Right lobe of liver (tissue), 6 donors: ENCODE results near the gene MTAP. TPM values are rescaled to one million over a fixed set of nuclear protein-coding genes. Genes with fewer than 3 reads are reported as not detected.

Experiments
- ATAC-seq, 4 donors: fragments of 200-7000 bp; cut with Tn5 transposase; one replicate each; pipeline ENCODE4 v1.9.1; 2020; ENCODE audit warnings: mild to moderate bottlenecking in 4 of 4, moderate library complexity in 4 of 4
- DNase-seq, 3 donors: peaks; one replicate each; pipeline ENCODE4 v3.0.0-alpha.2; 2020
- H3K27ac ChIP-seq, 3 donors: fragments of 200-600 bp; one replicate each; pipeline ENCODE4 v1.8.0; 2022
- H3K27me3 ChIP-seq, 2 donors: fragments of 200-600 bp; one replicate each; pipeline ENCODE4 v1.8.0; 2022
- H3K36me3 ChIP-seq, 4 donors: fragments of 200-600 bp; sonication (generic) in 1 of 4; one replicate each; pipeline versions ENCODE4 v1.5.1 to v1.8.0; 2017 to 2022; ENCODE audit warnings: control low read depth in 1 of 4
- H3K4me1 ChIP-seq, 4 donors: fragments of 200-600 bp; sonication (generic) in 1 of 4; one replicate each; pipeline versions ENCODE4 v1.5.1 to v1.8.0; 2017 to 2022; ENCODE audit warnings: control low read depth in 1 of 4
- H3K4me3 ChIP-seq, 3 donors: fragments of 200-600 bp; one replicate each; pipeline ENCODE4 v1.8.0; 2022
- H3K9me3 ChIP-seq, 4 donors: fragments of 200-600 bp; sonication (generic) in 1 of 4; one replicate each; pipeline versions ENCODE4 v1.5.1 to v1.8.0; 2017 to 2022; ENCODE audit warnings: control low read depth in 1 of 4
- CTCF ChIP-seq, 4 donors: fragments of 200-600 bp in 3 of 4; fragments of 450-650 bp in 1 of 4; IDR thresholded peaks; one replicate each; pipeline versions ENCODE4 v1.5.1 to v1.8.0; 2016 to 2022; ENCODE audit warnings: antibody characterized with exemption in 4 of 4, mild to moderate bottlenecking in 2 of 4
- POLR2A ChIP-seq: fragments of 450-650 bp; IDR thresholded peaks from one replicate; pipeline ENCODE4 v1.6.1; 2017; ENCODE audit warnings: antibody characterized with exemption, mild to moderate bottlenecking
- WGBS: methylation state at CpG from one replicate; pipeline ENCODE4 v1.1.6; 2018; ENCODE audit warnings: low coverage, low lambda C conversion rate; ENCODE audit not compliant: insufficient coverage; ENCODE audit errors: missing lambda C conversion rate; 5-methylcytosine and 5-hydroxymethylcytosine counted together
- intact Hi-C, 2 donors: fragments of 100-400 bp; cut with DNase I; formaldehyde crosslinking; loops; one replicate each; pipeline versions ENCODE4 v1.11.2 to v1.14.1; 2022
- total RNA-seq, 6 experiments: library from RNA; depleted of rRNA in 2 of 6; stranded (reverse); fragments of >200 nt in 2 of 6; fragmentation: NEBNext Ultra II Directional in 3 of 6; extraction: Animal tissue kit (Norgen Biotek cat#: 25700) in 3 of 6; gene quantifications; one replicate each; pipeline versions ENCODE4 v1.1.0 to v1.2.4, GENCODE V29; 2016 to 2023
- donor health status: DM: no; HTN: yes; CAD: no.
- donor health status: DM: no; HTN: no; CAD: no.
- donor health status: DM: no; HTN: no; CAD: no.
- donor health status: DM: no; HTN: yes; CAD: no.
- donor health status: DM: no; HTN: yes; CAD: no.

Gene MTAP
- total RNA-seq, 6 experiments from 2014 or later, result 18.1 to 23.7 (median 20.5) TPM

GRCh38 chr9:21935631-21936030 is 133.2 kb downstream of the MTAP start:
- 56% methylated on average over 1 of the region's 1 CpG for WGBS
- intact Hi-C loops, result no loop called here
- Histone ChIP-seq H3K4me3 (no peak overlapping the region), H3K9me3 (no peaks in the 10 kb centered on the region), H3K27ac (no peak overlapping the region), H3K36me3 (no peaks in the 10 kb centered on the region), H3K27me3 (no peaks in the 10 kb centered on the region), H3K4me1 (no peaks in the 10 kb centered on the region)
- no peak for TF ChIP-seq CTCF (IDR thresholded peaks at IDR 0.05)
- no peak for TF ChIP-seq POLR2A
- DNase-seq, result no peak
- ATAC-seq, result no peak

- Histone ChIP-seq H3K9me3 (no peaks in the 10 kb centered on the region), H3K4me1 (no peaks in the 10 kb centered on the region), H3K27me3 (no peaks in the 10 kb centered on the region), H3K36me3 (no peaks in the 10 kb centered on the region), H3K27ac (no peak overlapping the region), H3K4me3 (no peak overlapping the region)
- intact Hi-C loops, result no loop called here
- 100% methylated on average over 1 of the region's 1 CpG for WGBS
- no peak for ATAC-seq
- TF ChIP-seq CTCF (IDR thresholded peaks at IDR 0.05) (no peak), POLR2A (no peak)
- no peak for DNase-seq
Measured at GRCh38 chr9:21936161-21936560, 133.7 kb downstream of the MTAP start.

GRCh38 chr9:21941337-21941995 is 139.0 kb downstream of the MTAP start:
- 94% methylated on average over 4 of the region's 4 CpGs for WGBS
- TF ChIP-seq CTCF (IDR thresholded peaks at IDR 0.05) (no peak), POLR2A (no peak)
- H3K27ac ChIP-seq, result no peak overlapping the region
- H3K4me3 ChIP-seq, result no peak overlapping the region
- ATAC-seq (no peak), DNase-seq (no peak)
- no peaks in the 10 kb centered on the region for H3K4me1 ChIP-seq
- no peaks in the 10 kb centered on the region for H3K9me3 ChIP-seq
- intact Hi-C loops, result no loop called here
- H3K36me3 ChIP-seq, result no peaks in the 10 kb centered on the region
- H3K27me3 ChIP-seq, result no peaks in the 10 kb centered on the region

- Histone ChIP-seq H3K27me3 (no peaks in the 10 kb centered on the region), H3K4me3 (no peak overlapping the region), H3K4me1 (no peaks in the 10 kb centered on the region), H3K9me3 (no peaks in the 10 kb centered on the region), H3K36me3 (no peaks in the 10 kb centered on the region), H3K27ac (no peak overlapping the region)
- DNase-seq (no peak), ATAC-seq (no peak)
- 74% methylated on average over 4 of the region's 4 CpGs for WGBS
- intact Hi-C loops, result no loop called here
- TF ChIP-seq POLR2A (no peak), CTCF (IDR thresholded peaks at IDR 0.05) (no peak)
Measured at GRCh38 chr9:21943464-21943863, 141.0 kb downstream of the MTAP start.
